ENCODE measurements around the gene GLIS1. TPM values are rescaled to one million over a fixed set of nuclear protein-coding genes. Genes with fewer than 3 reads are reported as not detected.

Gene GLIS1
- total RNA-seq, 1 experiment from 2014 or later = 0.13 TPM

- BruUV-seq (replicated peaks) = no TSS peak
- ChIA-PET POLR2A (ENCODE audit: low non-redundant PET) (no interaction called here), CTCF (no interaction called here)
- Histone ChIP-seq H3K36me3 (ENCODE audit: insufficient read depth, low read length, poor library complexity, severe bottlenecking) (no peaks in the 10 kb centered on the region), H3K4me3 (ENCODE audit: low read depth, low read length, poor library complexity, severe bottlenecking) (no peak overlapping the region), H3K27me3 (replicated peaks; ENCODE audit: insufficient read depth, low read depth, low read length, poor library complexity) (no peaks in the 10 kb centered on the region), H3K27ac (ENCODE audit: low read depth, low read length, poor library complexity, severe bottlenecking) (no peak overlapping the region), H3K9me3 (ENCODE audit: low read depth, low read length, poor library complexity, severe bottlenecking) (no peaks in the 10 kb centered on the region), H3K4me1 (ENCODE audit: insufficient read depth, low read length, poor library complexity, severe bottlenecking) (no peaks in the 10 kb centered on the region)
- DNase-seq (ENCODE audit: low spot score) = no peak
- TF ChIP-seq EZH2 (IDR thresholded peaks at IDR 0.05; ENCODE audit: borderline replicate concordance, low read depth, low read length, poor library complexity, severe bottlenecking) = no peak
- no peak for TF ChIP-seq CTCF (conservative IDR thresholded peaks at IDR 0.05; ENCODE audit: low read depth, low read length)
- intact Hi-C loops (cut with micrococcal nuclease; ENCODE audit: unreplicated experiment) = no loop called here
Measured at GRCh38 chr1:53599481-53599880, 139.5 kb downstream of the GLIS1 start.

- BruUV-seq (replicated peaks) = no TSS peak
- intact Hi-C loops (cut with micrococcal nuclease; ENCODE audit: unreplicated experiment) = no loop called here
- CTCF ChIA-PET = no interaction called here
Measured at GRCh38 chr1:53598966-53599365, 140.0 kb downstream of the GLIS1 start.

GRCh38 chr1:53595906-53596305 lies 143.1 kb downstream of the GLIS1 start:
- TF ChIP-seq CTCF (conservative IDR thresholded peaks at IDR 0.05; ENCODE audit: low read depth, low read length) (no peak), EZH2 (IDR thresholded peaks at IDR 0.05; ENCODE audit: borderline replicate concordance, low read depth, low read length, poor library complexity, severe bottlenecking) (no peak)
- H3K9me3 ChIP-seq (ENCODE audit: low read depth, low read length, poor library complexity, severe bottlenecking) = no peaks in the 10 kb centered on the region
- H3K27me3 ChIP-seq (replicated peaks; ENCODE audit: insufficient read depth, low read depth, low read length, poor library complexity) = no peaks in the 10 kb centered on the region
- ChIA-PET CTCF (no interaction called here), POLR2A (ENCODE audit: low non-redundant PET) (no interaction called here)
- no TSS peak for BruUV-seq (replicated peaks)
- no peaks in the 10 kb centered on the region for H3K36me3 ChIP-seq (ENCODE audit: insufficient read depth, low read length, poor library complexity, severe bottlenecking)
- intact Hi-C loops (cut with micrococcal nuclease; ENCODE audit: unreplicated experiment) = no loop called here
- H3K27ac ChIP-seq (ENCODE audit: low read depth, low read length, poor library complexity, severe bottlenecking) = no peak overlapping the region
- no peak for DNase-seq (ENCODE audit: low spot score)
- no peak overlapping the region for H3K4me3 ChIP-seq (ENCODE audit: low read depth, low read length, poor library complexity, severe bottlenecking)
- H3K4me1 ChIP-seq (ENCODE audit: insufficient read depth, low read length, poor library complexity, severe bottlenecking) = peaks cover 4% of the 10 kb centered on the region

More at GRCh38 chr1:53598966-53599365, 140.0 kb downstream of the GLIS1 start:
- POLR2A ChIA-PET (ENCODE audit: low non-redundant PET) = no interaction called here
- no peak for DNase-seq (ENCODE audit: low spot score)
- Histone ChIP-seq H3K4me1 (ENCODE audit: insufficient read depth, low read length, poor library complexity, severe bottlenecking) (no peaks in the 10 kb centered on the region), H3K4me3 (ENCODE audit: low read depth, low read length, poor library complexity, severe bottlenecking) (no peak overlapping the region), H3K36me3 (ENCODE audit: insufficient read depth, low read length, poor library complexity, severe bottlenecking) (no peaks in the 10 kb centered on the region), H3K27ac (ENCODE audit: low read depth, low read length, poor library complexity, severe bottlenecking) (no peak overlapping the region), H3K27me3 (replicated peaks; ENCODE audit: insufficient read depth, low read depth, low read length, poor library complexity) (no peaks in the 10 kb centered on the region), H3K9me3 (ENCODE audit: low read depth, low read length, poor library complexity, severe bottlenecking) (no peaks in the 10 kb centered on the region)
- TF ChIP-seq CTCF (conservative IDR thresholded peaks at IDR 0.05; ENCODE audit: low read depth, low read length) (no peak), EZH2 (IDR thresholded peaks at IDR 0.05; ENCODE audit: borderline replicate concordance, low read depth, low read length, poor library complexity, severe bottlenecking) (no peak)

Data from A673 (cell line).